PC-9 (cell line): ENCODE results near the gene CCM2L. TPM values are rescaled to one million over a fixed set of nuclear protein-coding genes. Genes with fewer than 3 reads are reported as not detected.

Source experiments
- BruUV-seq: library from RNA; stranded (reverse); fragments of 400-500 nt; replicated peaks from 2 replicates; lab custom pipeline; 2021; lab: Mats Ljungman, UMichigan
- CTCF ChIA-PET: fragments of 300-600 bp; sonication (Branson Sonifier 250); formaldehyde crosslinking; loops from one replicate; lab custom pipeline; 2022; ENCODE audit warnings: antibody characterized with exemption; lab: Charles Lee
- POLR2A ChIA-PET: fragments of 300-600 bp; sonication (Branson Sonifier 250); formaldehyde crosslinking; loops from one replicate; lab custom pipeline; 2022; ENCODE audit warnings: antibody characterized with exemption; ENCODE audit not compliant: unreplicated experiment; lab: Charles Lee
- DNase-seq, 2 experiments: peaks; one replicate each; pipeline versions ENCODE4 v3.0.0 to v3.0.0-alpha.2; 2015 to 2022; ENCODE audit warnings: mixed read lengths in 1 of 2
- H2AFZ ChIP-seq: fragments of 200-600 bp; sonication (generic); 2 replicates; pipeline ENCODE4 v1.8.1; 2017; ENCODE audit warnings: antibody characterized with exemption
- H3F3A ChIP-seq: fragments of 200-600 bp; sonication (generic); 2 replicates; pipeline ENCODE4 v1.8.1; 2017; ENCODE audit warnings: antibody characterized with exemption, mild to moderate bottlenecking, low read depth; ENCODE audit not compliant: insufficient read depth
- H3K27ac ChIP-seq: fragments of 200-600 bp; sonication (generic); 2 replicates; pipeline ENCODE4 v1.6.1; 2016; ENCODE audit warnings: mixed run types
- H3K27me3 ChIP-seq: fragments of 200-600 bp; sonication (generic); 2 replicates; pipeline ENCODE4 v1.6.1; 2016; ENCODE audit warnings: low read depth, mixed run types; ENCODE audit not compliant: insufficient read depth
- H3K36me3 ChIP-seq: fragments of 200-600 bp; sonication (generic); 2 replicates; pipeline ENCODE4 v1.6.1; 2016; ENCODE audit warnings: low read depth, mixed run types
- H3K4me1 ChIP-seq: fragments of 200-600 bp; sonication (generic); replicated peaks from 2 replicates; pipeline ENCODE4 v1.6.1; 2016; ENCODE audit warnings: mixed run types; ENCODE audit not compliant: insufficient read depth
- H3K4me2 ChIP-seq: fragments of 200-600 bp; sonication (generic); 2 replicates; pipeline ENCODE4 v1.6.1; 2017; ENCODE audit warnings: mixed run types
- H3K4me3 ChIP-seq: fragments of 200-600 bp; sonication (generic); 2 replicates; pipeline ENCODE4 v1.6.1; 2016; ENCODE audit warnings: mixed run types
- H3K79me2 ChIP-seq: fragments of 200-600 bp; sonication (generic); 2 replicates; pipeline ENCODE4 v1.6.1; 2017; ENCODE audit warnings: low read depth, mixed run types
- H3K9me2 ChIP-seq: fragments of 200-600 bp; sonication (generic); 2 replicates; pipeline ENCODE4 v1.8.1; 2017; ENCODE audit warnings: mild to moderate bottlenecking; ENCODE audit not compliant: insufficient read depth
- H3K9me3 ChIP-seq: fragments of 200-600 bp; sonication (generic); 2 replicates; pipeline ENCODE4 v1.8.1; 2016; ENCODE audit warnings: low read depth; ENCODE audit not compliant: insufficient read depth
- H4K20me1 ChIP-seq: fragments of 200-600 bp; sonication (generic); 2 replicates; pipeline ENCODE4 v1.8.1; 2017; ENCODE audit not compliant: insufficient read depth
- EZH2 ChIP-seq: fragments of 200-600 bp; sonication (generic); IDR thresholded peaks from 2 replicates; pipeline ENCODE4 v1.8.0; 2017; ENCODE audit warnings: antibody characterized with exemption, low read depth
- intact Hi-C: fragments of 100-400 bp; cut with micrococcal nuclease; formaldehyde crosslinking; loops from one replicate; pipeline ENCODE4 v1.10.0; 2022; ENCODE audit not compliant: unreplicated experiment
- total RNA-seq: library from RNA; stranded (reverse); gene quantifications from 2 replicates; pipeline ENCODE4 v1.2.3, GENCODE V29; 2021
- TF ChIP-seq, protein P1 (sequence below): fragments of 200-600 bp; sonication (generic); conservative IDR thresholded peaks from 2 replicates; pipeline ENCODE4 v1.6.1; 2017; ENCODE audit warnings: mixed run types, antibody characterized with exemption, mild to moderate bottlenecking, moderate library complexity

The CCM2L gene
- total RNA-seq, 1 experiment from 2014 or later: 0.31 TPM

DNA sequence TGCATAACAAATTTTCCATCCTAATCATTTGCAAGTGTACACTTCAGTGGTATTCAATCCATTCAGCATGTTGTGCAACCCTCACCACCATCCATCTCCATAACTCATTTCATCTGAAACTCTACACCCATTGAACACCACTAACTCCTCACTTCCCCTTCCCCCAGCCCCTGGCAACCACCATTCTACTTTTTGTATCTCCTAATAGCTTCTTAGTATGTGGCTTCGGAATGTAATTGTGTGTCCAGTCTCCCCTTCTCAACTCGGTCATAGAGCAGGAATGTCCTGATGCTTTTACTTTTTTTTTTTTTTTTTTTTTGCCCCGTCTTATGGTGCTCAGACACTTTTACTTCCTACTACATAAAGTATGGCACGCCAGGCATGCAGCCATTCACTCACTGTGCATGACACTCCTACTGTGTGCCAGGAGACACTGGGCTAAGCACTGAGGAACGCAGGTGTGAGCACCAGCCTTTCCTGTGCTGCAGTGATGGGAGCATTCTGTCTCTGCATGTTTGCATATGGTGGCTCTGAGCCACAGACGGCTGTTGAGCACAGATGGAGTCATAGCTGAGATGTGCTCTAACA lies 57.1 kb downstream of the CCM2L start:
- Histone ChIP-seq H3K9me3 (no peaks in the 10 kb centered on the region), H3F3A (no peaks in the 10 kb centered on the region), H3K4me2 (no peak overlapping the region), H3K4me1 (peaks cover 5% of the 10 kb centered on the region; the same call in 1 of the 2 replicates), H3K27ac (no peak overlapping the region), H3K79me2 (no peaks in the 10 kb centered on the region), H4K20me1 (no peaks in the 10 kb centered on the region), H3K36me3 (no peaks in the 10 kb centered on the region), H3K27me3 (peaks cover 29% of the 10 kb centered on the region), H2AFZ (no peak overlapping the region), H3K4me3 (no peak overlapping the region), H3K9me2 (no peaks in the 10 kb centered on the region)
- intact Hi-C loops: no loop called here
- no TSS peak for BruUV-seq
- DNase-seq: peak; percentile 55 to 75
- ChIA-PET POLR2A (interaction anchor here (0.6 to 0.7 kb wide), 2 partner anchors 173 to 1117 kb away, joined by 3 to 8 read pairs; no protein-coding TSS in a partner anchor), CTCF (no interaction called here)
- TF ChIP-seq, protein P1, sequence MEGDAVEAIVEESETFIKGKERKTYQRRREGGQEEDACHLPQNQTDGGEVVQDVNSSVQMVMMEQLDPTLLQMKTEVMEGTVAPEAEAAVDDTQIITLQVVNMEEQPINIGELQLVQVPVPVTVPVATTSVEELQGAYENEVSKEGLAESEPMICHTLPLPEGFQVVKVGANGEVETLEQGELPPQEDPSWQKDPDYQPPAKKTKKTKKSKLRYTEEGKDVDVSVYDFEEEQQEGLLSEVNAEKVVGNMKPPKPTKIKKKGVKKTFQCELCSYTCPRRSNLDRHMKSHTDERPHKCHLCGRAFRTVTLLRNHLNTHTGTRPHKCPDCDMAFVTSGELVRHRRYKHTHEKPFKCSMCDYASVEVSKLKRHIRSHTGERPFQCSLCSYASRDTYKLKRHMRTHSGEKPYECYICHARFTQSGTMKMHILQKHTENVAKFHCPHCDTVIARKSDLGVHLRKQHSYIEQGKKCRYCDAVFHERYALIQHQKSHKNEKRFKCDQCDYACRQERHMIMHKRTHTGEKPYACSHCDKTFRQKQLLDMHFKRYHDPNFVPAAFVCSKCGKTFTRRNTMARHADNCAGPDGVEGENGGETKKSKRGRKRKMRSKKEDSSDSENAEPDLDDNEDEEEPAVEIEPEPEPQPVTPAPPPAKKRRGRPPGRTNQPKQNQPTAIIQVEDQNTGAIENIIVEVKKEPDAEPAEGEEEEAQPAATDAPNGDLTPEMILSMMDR: no peak
- TF ChIP-seq EZH2: no peak

DNA sequence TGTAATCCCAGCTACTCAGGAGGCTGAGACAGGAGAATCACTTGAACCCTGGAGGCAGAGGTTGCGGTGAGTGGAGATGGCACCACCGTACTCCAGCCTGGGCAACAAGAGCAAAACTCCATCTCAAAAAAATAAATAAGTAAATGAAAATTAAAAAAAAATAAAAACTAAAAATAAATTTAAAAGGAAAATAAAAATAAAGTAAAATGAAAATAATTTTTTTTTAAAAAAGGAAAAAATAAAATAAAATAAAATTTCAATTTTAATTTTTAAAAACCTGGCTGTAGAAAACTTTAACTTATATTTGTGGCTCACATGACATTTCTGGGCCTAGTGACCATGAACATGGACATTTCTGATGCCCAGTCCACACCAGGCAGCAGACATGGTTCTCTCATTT lies 57.9 kb downstream of the CCM2L start:
- Histone ChIP-seq H3K27me3 (peaks cover 20% of the 10 kb centered on the region), H3K4me1 (peaks cover 5% of the 10 kb centered on the region; the same call in 1 of the 2 replicates), H3K79me2 (no peaks in the 10 kb centered on the region), H3K9me2 (no peaks in the 10 kb centered on the region), H3K36me3 (no peaks in the 10 kb centered on the region), H4K20me1 (no peaks in the 10 kb centered on the region), H3F3A (no peaks in the 10 kb centered on the region), H3K9me3 (no peaks in the 10 kb centered on the region), H3K4me2 (no peak overlapping the region), H3K27ac (no peak overlapping the region), H2AFZ (no peak overlapping the region), H3K4me3 (no peak overlapping the region)
- TF ChIP-seq, protein P1: no peak
- no peak for TF ChIP-seq EZH2
- DNase-seq: no peak
- ChIA-PET CTCF (no interaction called here), POLR2A (no interaction called here)
- BruUV-seq: no TSS peak
- intact Hi-C loops: no loop called here

DNA sequence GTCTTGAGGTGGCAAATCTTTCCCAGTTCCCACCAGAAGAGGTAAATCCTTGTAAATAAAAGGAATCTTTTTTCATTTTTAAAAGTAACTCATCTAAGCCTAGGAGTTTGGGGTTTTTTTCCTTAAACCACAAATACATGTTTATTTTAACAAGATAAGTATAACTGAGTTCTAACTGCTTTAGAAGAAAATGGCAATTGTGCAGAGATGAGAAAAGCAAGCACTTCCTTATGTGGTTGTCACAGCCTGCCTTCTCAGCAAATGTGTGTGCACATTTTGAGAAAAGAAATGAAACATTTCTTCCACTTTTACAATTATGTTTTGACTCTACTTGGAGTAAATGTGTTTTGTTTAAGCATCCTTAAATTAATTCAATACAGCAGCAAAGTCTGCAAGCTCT lies 59.5 kb downstream of the CCM2L start:
- Histone ChIP-seq H4K20me1 (no peaks in the 10 kb centered on the region), H3K9me3 (no peaks in the 10 kb centered on the region), H3K4me3 (no peak overlapping the region), H2AFZ (no peak overlapping the region), H3K27ac (no peak overlapping the region), H3K4me1 (peaks cover 5% of the 10 kb centered on the region; the same call in 1 of the 2 replicates), H3F3A (no peaks in the 10 kb centered on the region), H3K27me3 (peaks cover 21% of the 10 kb centered on the region), H3K36me3 (no peaks in the 10 kb centered on the region), H3K9me2 (no peaks in the 10 kb centered on the region), H3K4me2 (no peak overlapping the region), H3K79me2 (no peaks in the 10 kb centered on the region)
- no TSS peak for BruUV-seq
- no peak for DNase-seq
- ChIA-PET POLR2A (no interaction called here), CTCF (no interaction called here)
- no peak for TF ChIP-seq EZH2
- TF ChIP-seq, protein P1: no peak
- intact Hi-C loops: no loop called here
